ENCODE measurements around the gene MRRF. TPM values are rescaled to one million over a fixed set of nuclear protein-coding genes. Genes with fewer than 3 reads are reported as not detected.

Gene MRRF
- total and polyA plus RNA-seq, 2 experiments from 2014 or later = 23.7 to 30.8 TPM

DNA sequence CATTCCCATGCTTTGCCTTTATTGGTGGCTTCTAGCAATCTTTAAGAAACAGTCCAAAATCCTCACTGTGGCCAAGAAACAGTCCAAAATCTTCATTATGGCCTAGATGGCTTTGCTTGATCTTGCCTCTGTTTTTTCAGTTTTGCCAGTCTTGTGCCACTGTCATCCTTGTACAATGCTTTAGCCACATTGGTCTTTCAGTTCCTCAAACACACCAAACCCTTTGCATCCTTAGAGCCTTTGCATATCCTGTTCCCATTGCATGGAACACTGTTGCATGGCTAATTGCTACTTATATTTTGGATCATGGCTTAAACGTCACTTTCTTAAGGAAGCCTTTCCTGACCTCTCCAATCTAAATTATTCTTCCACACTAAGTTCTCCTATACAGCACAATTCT, 22.1 kb downstream of the MRRF start:
- 97 to 100% methylated on average over 1 of the region's 1 CpG for WGBS, 2 experiments (ENCODE audit: low coverage in 1 of 2, low lambda C conversion rate in 2 of 2, missing lambda C conversion rate in 2 of 2)
- Histone ChIP-seq H3F3A (ENCODE audit: insufficient read depth) (no peaks in the 10 kb centered on the region), H3K27ac (no peak overlapping the region), H2AFZ (no peak overlapping the region), H4K20me1 (ENCODE audit: insufficient read depth) (no peaks in the 10 kb centered on the region), H3K79me2 (ENCODE audit: insufficient read depth) (peaks cover 17% of the 10 kb centered on the region), H3K4me3 (no peak overlapping the region), H3K9me3 (ENCODE audit: low read depth) (no peaks in the 10 kb centered on the region), H3K4me1 (ENCODE audit: insufficient read depth) (no peaks in the 10 kb centered on the region), H3K4me2 (ENCODE audit: unreplicated experiment) (no peak overlapping the region), H3K9me2 (ENCODE audit: insufficient read depth) (no peaks in the 10 kb centered on the region), H3K36me3 (ENCODE audit: low read depth) (peaks cover 46% of the 10 kb centered on the region), H3K27me3 (replicated peaks; ENCODE audit: insufficient read depth) (no peaks in the 10 kb centered on the region), H3K9ac (no peak overlapping the region)
- in situ Hi-C loops (cut with MboI) = no loop called here
- no peak for TF ChIP-seq EZH2phosphoT487 (IDR thresholded peaks at IDR 0.05; ENCODE audit: insufficient read depth, low read depth)
- TF ChIP-seq EZH2 (IDR thresholded peaks at IDR 0.05; ENCODE audit: insufficient read depth, poor library complexity, severe bottlenecking) = no peak
- no peak for DNase-seq

DNA sequence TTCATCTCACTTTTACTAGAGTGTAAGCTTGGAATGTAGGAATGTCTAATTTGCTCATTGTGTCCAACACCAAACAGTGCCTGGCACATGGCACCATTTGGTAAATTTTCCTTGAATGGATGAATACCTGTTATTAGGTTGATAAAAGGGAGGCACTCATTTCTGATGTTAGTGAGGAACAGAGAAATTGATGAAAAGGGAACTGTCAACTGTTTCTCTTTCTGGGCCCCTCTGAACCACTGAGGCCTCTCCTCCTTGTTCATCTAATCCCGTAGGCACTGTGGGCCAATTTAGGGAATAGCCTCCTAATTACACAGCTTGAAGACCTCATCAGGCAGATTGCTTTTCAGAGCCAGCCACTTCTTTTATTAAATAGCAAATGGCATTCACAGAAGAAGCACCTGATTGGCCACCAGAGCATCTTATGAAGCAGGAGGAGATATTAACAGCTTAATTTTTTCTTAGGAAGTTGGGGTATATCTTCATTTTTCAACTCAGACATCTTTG, 22.6 kb downstream of the MRRF start:
- Histone ChIP-seq H3K4me2 (ENCODE audit: unreplicated experiment) (no peak overlapping the region), H3K79me2 (ENCODE audit: insufficient read depth) (peaks cover 12% of the 10 kb centered on the region), H3K9me3 (ENCODE audit: low read depth) (no peaks in the 10 kb centered on the region), H3K9me2 (ENCODE audit: insufficient read depth) (no peaks in the 10 kb centered on the region), H4K20me1 (ENCODE audit: insufficient read depth) (no peaks in the 10 kb centered on the region), H3K4me1 (ENCODE audit: insufficient read depth) (no peaks in the 10 kb centered on the region), H3K27ac (no peak overlapping the region), H3K9ac (no peak overlapping the region), H3K27me3 (replicated peaks; ENCODE audit: insufficient read depth) (no peaks in the 10 kb centered on the region), H3F3A (ENCODE audit: insufficient read depth) (no peaks in the 10 kb centered on the region), H2AFZ (no peak overlapping the region), H3K4me3 (no peak overlapping the region), H3K36me3 (ENCODE audit: low read depth) (peaks cover 49% of the 10 kb centered on the region)
- DNase-seq = no peak
- in situ Hi-C loops (cut with MboI) = no loop called here
- TF ChIP-seq EZH2 (IDR thresholded peaks at IDR 0.05; ENCODE audit: insufficient read depth, poor library complexity, severe bottlenecking) (no peak), EZH2phosphoT487 (IDR thresholded peaks at IDR 0.05; ENCODE audit: insufficient read depth, low read depth) (no peak)
- 57 to 65% methylated on average over 1 of the region's 1 CpG for WGBS, 2 experiments (ENCODE audit: low coverage in 1 of 2, low lambda C conversion rate in 2 of 2, missing lambda C conversion rate in 2 of 2)

DNA sequence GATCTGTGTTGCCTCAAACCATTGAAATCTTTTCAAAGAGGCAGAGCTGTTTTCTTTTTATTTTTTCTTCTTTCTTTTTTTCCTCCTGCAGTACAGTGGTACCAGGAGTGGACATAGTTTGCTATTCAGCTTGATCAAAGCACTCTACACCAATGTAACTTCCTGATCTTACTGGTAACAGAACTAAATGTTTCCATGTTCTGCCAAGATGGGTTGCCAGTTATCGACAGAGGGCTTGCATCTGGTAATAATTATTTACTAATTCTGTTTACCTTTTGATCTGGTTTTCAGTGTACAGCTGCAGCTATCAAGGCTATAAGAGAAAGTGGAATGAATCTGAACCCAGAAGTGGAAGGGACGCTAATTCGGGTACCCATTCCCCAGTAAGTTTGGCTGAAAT, 26.8 kb downstream of the MRRF start:
- Histone ChIP-seq H4K20me1 (ENCODE audit: insufficient read depth) (no peaks in the 10 kb centered on the region), H3K4me2 (ENCODE audit: unreplicated experiment) (no peak overlapping the region), H3F3A (ENCODE audit: insufficient read depth) (peaks cover 7% of the 10 kb centered on the region; the same call in 1 of the 2 replicates), H3K9me2 (ENCODE audit: insufficient read depth) (no peaks in the 10 kb centered on the region), H3K4me3 (no peak overlapping the region), H3K27ac (no peak overlapping the region), H3K79me2 (ENCODE audit: insufficient read depth) (peaks cover 13% of the 10 kb centered on the region), H3K4me1 (ENCODE audit: insufficient read depth) (no peaks in the 10 kb centered on the region), H3K27me3 (replicated peaks; ENCODE audit: insufficient read depth) (no peaks in the 10 kb centered on the region), H3K9me3 (ENCODE audit: low read depth) (no peaks in the 10 kb centered on the region), H3K36me3 (ENCODE audit: low read depth) (peaks cover 50% of the 10 kb centered on the region), H3K9ac (no peak overlapping the region), H2AFZ (no peak overlapping the region)
- in situ Hi-C loops (cut with MboI) = no loop called here
- DNase-seq = no peak
- 56 to 59% methylated on average over 3 of the region's 3 CpGs for WGBS, 2 experiments (ENCODE audit: low coverage in 1 of 2, low lambda C conversion rate in 2 of 2, missing lambda C conversion rate in 2 of 2)
- TF ChIP-seq EZH2phosphoT487 (IDR thresholded peaks at IDR 0.05; ENCODE audit: insufficient read depth, low read depth) (no peak), EZH2 (IDR thresholded peaks at IDR 0.05; ENCODE audit: insufficient read depth, poor library complexity, severe bottlenecking) (no peak)

GRCh38 chr9:122294531-122294930, 29.8 kb downstream of the MRRF start:
- TF ChIP-seq EZH2 (IDR thresholded peaks at IDR 0.05; ENCODE audit: insufficient read depth, poor library complexity, severe bottlenecking) (no peak), EZH2phosphoT487 (IDR thresholded peaks at IDR 0.05; ENCODE audit: insufficient read depth, low read depth) (no peak)
- no peak overlapping the region for H3K4me2 ChIP-seq (ENCODE audit: unreplicated experiment)
- peaks cover 42% of the 10 kb centered on the region for H3K79me2 ChIP-seq (ENCODE audit: insufficient read depth)
- H3K27me3 ChIP-seq (replicated peaks; ENCODE audit: insufficient read depth) = no peaks in the 10 kb centered on the region
- H2AFZ ChIP-seq = no peak overlapping the region
- no peak overlapping the region for H3K27ac ChIP-seq
- no peak overlapping the region for H3K4me3 ChIP-seq
- WGBS, 2 experiments (ENCODE audit: low coverage in 1 of 2, low lambda C conversion rate in 2 of 2, missing lambda C conversion rate in 2 of 2) = 56 to 60% methylated on average over 4 of the region's 4 CpGs
- H4K20me1 ChIP-seq (ENCODE audit: insufficient read depth) = no peaks in the 10 kb centered on the region
- H3K36me3 ChIP-seq (ENCODE audit: low read depth) = peaks cover 31% of the 10 kb centered on the region
- H3F3A ChIP-seq (ENCODE audit: insufficient read depth) = peaks cover 7% of the 10 kb centered on the region; the same call in 1 of the 2 replicates
- H3K4me1 ChIP-seq (ENCODE audit: insufficient read depth) = no peaks in the 10 kb centered on the region
- in situ Hi-C loops (cut with MboI) = no loop called here
- H3K9me2 ChIP-seq (ENCODE audit: insufficient read depth) = no peaks in the 10 kb centered on the region
- DNase-seq = no peak
- no peak overlapping the region for H3K9ac ChIP-seq
- no peaks in the 10 kb centered on the region for H3K9me3 ChIP-seq (ENCODE audit: low read depth)

GRCh38 chr9:122297512-122297911, 32.8 kb downstream of the MRRF start:
- H3K4me3 ChIP-seq = no peak overlapping the region
- H3K27ac ChIP-seq = no peak overlapping the region
- no peak for DNase-seq
- H3K4me1 ChIP-seq (ENCODE audit: insufficient read depth) = no peaks in the 10 kb centered on the region
- 98 to 99% methylated on average over 3 of the region's 3 CpGs for WGBS, 2 experiments (ENCODE audit: low coverage in 1 of 2, low lambda C conversion rate in 2 of 2, missing lambda C conversion rate in 2 of 2)
- H3K36me3 ChIP-seq (ENCODE audit: low read depth) = peaks cover 17% of the 10 kb centered on the region
- TF ChIP-seq EZH2 (IDR thresholded peaks at IDR 0.05; ENCODE audit: insufficient read depth, poor library complexity, severe bottlenecking) = no peak
- TF ChIP-seq EZH2phosphoT487 (IDR thresholded peaks at IDR 0.05; ENCODE audit: insufficient read depth, low read depth) = no peak
- H4K20me1 ChIP-seq (ENCODE audit: insufficient read depth) = 0 out of 2 replicates have a peak, but pooled peaks cover 3% of the 10 kb centered on the region
- peaks cover 56% of the 10 kb centered on the region for H3K79me2 ChIP-seq (ENCODE audit: insufficient read depth)
- no peak overlapping the region for H2AFZ ChIP-seq
- no peaks in the 10 kb centered on the region for H3K9me3 ChIP-seq (ENCODE audit: low read depth)
- no peaks in the 10 kb centered on the region for H3K9me2 ChIP-seq (ENCODE audit: insufficient read depth)
- H3K9ac ChIP-seq = no peak overlapping the region
- H3F3A ChIP-seq (ENCODE audit: insufficient read depth) = peaks cover 11% of the 10 kb centered on the region; the same call in 1 of the 2 replicates
- H3K4me2 ChIP-seq (ENCODE audit: unreplicated experiment) = no peak overlapping the region
- in situ Hi-C loops (cut with MboI) = no loop called here
- H3K27me3 ChIP-seq (replicated peaks; ENCODE audit: insufficient read depth) = no peaks in the 10 kb centered on the region
